GM21717 (cell line): ENCODE results near the gene SIDT1.

Experiments
- ATAC-seq: cut with Tn5 transposase; IDR thresholded peaks from one replicate; pipeline ENCODE4 v1.9.1; 2021; ENCODE audit warnings: mild to moderate bottlenecking, moderate library complexity; ENCODE audit not compliant: unreplicated experiment

Gene SIDT1

DNA sequence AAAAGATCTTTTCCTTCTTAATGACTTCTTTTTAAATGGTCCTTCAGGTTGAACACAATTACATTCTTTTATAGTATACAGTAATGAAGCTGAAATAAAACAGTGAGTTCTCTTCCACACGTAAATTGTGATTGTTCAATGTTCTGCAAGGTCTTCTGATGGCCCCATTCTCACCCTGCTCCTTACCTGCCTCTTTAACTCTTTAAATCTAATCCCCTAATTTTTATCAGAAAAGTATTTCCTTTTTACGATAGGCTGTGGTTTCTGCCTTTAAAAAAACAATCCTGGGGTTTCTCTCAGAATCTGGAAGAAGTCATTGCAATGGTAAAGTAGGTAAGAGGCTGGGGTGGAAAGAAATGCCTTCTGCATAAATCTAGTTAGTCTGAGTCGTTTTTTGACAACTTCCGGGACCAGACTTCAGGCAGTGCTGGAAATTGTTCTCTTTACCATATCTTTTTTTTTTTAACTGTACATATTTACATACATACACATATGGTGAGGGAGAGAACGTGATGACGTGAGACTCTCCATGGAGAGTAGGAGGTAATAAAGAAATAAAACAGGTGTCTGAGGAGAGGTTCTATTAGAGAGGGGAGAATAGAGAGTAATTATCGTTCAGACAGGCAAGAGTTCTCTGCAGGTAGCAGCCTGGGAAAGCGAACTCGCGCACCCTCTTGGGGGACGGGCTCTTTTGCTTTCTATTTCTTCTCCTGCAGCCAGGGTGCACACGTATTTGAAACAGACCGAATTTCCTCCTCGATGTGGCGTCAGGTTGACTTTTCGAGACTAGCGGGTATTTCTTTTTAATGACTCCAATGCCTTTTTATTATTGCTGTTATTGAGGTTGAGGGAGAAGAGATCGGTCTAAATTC lies at the start of gene SIDT1:
Gene SIDT1, plus strand, starts transcription at position 730 of the 872 bp plus-strand sequence. CDS start 467 bp downstream, outside the sequence.
- peak; percentile 71 for ATAC-seq

DNA sequence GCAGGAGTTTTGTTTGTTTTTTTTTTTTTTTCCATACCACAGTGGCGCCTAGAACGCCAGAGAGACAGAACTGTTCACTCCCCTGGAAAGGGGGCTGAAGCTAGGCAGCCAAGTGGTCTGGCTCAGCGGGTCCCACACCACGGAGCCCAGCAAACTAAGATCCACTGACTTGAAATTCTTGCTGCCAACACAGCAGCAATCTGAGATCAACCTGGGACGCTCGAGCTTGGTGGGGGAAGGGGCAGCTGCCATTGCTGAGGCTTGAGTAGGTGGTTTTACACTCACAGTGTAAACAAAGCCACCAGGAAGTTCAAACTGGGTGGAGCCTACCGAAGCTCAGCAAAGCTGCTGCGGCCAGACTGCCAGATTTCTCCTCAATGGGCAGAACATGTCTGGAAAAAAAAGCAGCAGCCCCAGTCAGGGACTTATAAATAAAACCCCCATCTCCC lies 47.2 kb upstream of the SIDT1 start:
- no peak for ATAC-seq

DNA sequence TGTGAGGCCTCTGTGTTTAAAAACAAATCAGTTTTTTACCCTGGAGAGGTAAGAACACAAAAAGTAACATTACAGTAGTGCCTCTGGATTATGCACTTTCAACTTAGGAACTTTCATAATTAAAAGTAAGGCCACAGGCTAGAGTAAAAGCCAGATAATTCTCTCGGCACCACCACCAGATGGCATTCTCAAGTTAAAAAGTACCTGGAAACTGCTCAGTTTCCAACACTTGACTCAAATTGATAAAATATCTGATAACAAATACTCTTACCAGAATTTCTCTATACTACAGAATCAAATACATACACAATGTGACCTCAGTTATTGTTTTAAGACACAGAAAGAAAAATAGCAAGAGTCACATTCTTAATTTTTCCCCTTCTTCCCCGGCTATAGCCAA lies 37.3 kb upstream of the SIDT1 start:
- no peak for ATAC-seq

DNA sequence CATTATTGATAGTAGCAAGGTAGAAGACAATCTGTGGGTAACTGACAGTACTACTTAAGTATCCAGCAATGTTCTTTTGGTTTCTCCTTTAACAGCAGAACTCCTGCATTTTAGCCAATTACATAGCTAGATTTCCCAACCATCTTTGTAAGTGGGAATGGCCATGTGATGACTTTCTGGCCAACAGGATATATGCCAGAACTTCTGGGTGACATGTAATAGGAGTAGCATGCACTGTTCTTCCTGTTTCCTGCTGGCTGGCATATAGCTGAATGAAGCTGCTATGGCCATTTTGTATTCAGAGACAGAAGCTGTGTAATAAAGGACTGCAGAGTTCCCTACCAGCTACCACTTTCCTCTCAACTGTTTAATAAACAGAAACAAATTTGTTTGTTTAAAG lies 35.4 kb upstream of the SIDT1 start:
- no peak for ATAC-seq

DNA sequence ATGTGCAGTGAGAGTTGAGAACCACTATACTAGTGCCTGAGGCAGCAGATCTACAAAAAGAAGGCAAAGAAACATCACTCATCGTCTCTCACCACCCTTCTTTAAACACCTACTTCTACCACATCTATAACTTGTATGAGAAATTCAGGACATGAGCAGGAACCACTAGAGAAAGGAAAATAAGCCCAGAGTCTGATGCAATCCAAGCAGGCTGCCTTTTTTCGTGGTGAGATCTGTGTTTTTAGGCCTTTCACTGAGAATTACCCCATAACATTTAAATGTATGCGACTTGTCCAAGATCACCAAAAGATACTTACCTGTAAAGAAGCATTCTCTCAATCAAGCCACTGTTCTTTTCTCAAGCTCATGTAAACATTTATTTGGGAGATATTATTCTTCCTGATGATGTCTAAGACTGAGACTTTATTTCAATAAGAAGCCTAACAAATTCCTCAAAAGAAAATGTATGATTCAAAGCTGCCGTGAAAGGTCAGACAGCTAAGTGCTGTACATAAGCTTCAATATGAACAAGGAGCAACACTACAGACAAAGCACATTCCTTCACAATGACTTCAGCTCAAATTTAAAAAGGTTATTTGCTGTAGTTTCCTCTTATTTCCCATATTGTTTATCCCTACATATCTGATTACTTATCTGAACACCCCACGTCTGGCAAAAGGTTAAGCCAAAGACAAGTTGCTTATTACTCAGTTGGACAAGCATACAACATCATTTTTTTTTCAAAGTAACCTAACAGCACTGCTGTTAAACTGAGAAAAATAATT lies 33.9 kb upstream of the SIDT1 start:
- no peak for ATAC-seq

DNA sequence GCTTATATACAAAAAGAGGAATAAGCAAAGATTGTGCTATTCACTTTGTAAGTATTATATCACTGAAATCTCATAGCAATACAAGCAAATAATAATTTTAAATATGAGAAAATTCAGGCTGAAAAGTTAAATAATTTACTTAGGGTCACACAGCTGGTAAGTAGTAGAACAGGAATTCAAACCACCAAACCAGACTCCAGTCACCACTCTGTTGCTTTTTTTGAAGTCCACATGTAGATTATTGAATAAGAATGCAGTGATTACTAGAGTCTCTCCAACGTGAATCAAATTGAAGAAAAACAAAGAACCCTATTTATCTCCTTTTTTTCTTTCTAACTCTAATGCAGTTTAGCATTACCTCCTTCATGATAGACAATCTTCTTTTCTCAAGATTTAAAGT lies 33.3 kb upstream of the SIDT1 start:
- no peak for ATAC-seq

- ATAC-seq, result no peak
These were observed 30.8 kb upstream of the SIDT1 start for GRCh38 chr3:113501597-113501996.

GRCh38 chr3:113505867-113506266 lies 26.5 kb upstream of the SIDT1 start:
- no peak for ATAC-seq

DNA sequence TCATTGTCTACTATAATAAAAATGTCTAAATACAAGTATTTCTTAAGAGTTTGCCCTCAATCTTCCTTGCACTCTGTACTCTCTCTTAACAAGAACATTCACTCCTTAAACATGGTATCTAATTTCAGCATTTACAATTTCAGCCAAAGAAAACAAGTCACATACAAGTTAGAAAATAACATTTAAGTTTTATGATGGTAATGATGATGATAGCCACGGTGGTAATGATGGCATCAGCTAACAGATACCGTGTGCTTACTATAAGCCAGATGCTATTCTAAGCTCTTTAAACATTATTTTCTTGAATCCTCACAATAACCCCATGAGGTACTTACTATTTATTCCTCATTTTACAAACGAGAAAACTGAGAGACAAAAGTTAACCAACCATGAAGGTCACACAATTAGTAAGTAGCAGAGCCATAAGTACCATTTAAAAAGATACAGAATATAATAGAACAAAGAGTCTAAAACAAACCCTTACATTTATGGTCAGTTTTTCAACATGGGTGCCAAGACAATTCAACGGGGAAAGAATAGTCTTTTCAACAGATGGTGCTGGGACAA lies 24.8 kb upstream of the SIDT1 start:
- ATAC-seq, result no peak

DNA sequence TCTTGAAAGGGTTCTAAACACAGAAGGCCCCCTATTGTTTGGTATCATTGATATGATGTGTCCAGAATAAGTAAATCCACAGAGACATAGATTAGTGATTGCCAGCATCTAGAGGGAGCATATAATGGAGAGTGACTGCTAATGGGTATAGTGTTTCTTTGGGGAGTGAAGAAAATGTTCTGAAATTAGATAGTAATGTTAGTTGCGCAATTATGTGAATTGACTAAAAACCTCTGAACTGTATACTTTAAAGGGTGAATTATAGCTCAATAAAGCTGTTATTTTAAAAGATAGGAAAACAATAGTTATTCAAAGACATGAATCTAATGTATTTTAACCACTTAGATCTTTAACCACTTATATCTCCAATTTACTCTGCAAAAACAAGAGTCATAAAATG lies 23.4 kb upstream of the SIDT1 start:
- no peak for ATAC-seq

DNA sequence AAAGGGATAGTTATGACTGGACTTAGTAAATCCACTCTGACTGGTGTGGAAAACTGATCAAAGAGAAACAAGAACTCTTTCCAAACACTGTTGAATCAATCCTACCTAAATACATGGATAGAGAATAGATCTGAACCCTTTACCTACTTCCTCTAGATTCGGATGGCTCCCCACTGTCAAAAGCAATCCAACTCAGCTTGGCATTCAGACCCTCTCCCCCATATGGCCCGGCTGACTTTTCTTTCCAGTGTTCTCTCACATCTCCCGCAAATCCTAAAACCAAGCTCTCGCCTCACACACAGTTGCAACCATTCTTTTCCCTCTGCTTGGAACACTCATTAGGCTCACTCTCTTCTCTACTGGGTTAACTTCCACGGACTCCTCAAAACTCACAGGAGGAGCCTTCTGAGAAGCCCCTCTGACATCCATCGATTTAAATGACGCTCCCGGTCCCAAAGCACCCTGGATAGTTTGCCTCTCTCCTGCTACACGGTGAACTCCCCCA lies 18.0 kb upstream of the SIDT1 start:
- ATAC-seq, result peak; percentile 2

DNA sequence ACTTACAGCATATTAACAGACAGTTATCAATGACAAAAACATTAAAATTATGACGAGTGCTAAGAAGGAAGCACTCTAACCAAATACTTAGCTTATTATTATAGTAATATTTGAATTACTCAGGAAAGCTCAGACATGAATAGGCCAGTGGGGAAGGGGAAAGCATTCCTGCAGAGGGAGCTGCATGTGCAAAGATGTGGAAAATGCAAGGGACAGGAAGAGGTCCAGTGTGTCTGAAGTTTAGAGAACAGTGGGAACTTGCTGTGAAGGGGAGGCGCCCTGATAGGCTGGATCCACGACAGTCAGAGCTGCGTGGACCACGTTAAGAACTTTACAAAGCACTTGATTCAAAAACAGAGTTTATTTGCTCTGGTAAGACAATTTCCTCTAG lies 16.2 kb upstream of the SIDT1 start:
- no peak for ATAC-seq

DNA sequence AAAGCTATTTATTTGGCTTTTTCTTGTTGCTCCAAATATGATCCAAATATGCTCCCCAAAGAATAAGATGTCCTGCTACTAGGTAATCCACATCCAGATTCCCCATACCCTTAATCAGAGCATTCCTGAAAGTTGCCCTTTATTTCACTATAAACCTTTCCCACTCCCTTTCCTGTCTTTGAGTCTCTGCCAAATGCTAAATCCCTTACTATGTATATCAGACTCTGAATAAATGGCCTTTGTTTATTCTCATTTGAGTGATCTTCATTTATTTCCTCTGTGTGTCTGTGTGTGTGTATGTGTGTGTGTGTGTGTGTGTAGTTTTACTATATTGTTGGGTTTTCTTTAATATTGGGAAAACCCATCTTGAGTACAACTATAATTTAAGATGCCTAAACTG lies 10.4 kb upstream of the SIDT1 start:
- no peak for ATAC-seq

GRCh38 chr3:113523241-113523640 lies 9.1 kb upstream of the SIDT1 start:
- ATAC-seq, result no peak

- peak; percentile 38 for ATAC-seq
These were observed 561 bp downstream of the SIDT1 start for GRCh38 chr3:113532698-113533533.

- ATAC-seq, result peak; percentile 30
These were observed 1.2 kb downstream of the SIDT1 start for GRCh38 chr3:113533534-113533892.

DNA sequence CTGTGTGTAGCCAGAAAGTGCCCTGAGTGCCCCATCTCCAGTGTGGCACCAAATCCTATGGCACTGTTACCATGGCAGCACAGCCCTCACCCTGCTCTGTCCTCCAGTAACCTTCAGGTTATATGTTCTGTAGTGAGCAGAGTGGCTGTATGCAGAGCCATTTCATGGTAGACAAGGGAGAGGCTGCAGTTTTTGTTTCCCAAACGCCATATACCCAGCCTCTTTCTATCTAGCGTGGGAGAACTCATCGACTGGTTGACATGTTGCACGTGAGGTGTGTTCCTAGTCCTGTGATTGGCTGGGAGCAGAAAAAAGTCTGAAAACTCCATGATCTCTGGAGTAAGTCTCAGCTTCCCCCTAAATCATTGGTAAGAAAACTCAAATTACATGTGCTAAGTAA lies 2.0 kb downstream of the SIDT1 start:
- no peak for ATAC-seq

DNA sequence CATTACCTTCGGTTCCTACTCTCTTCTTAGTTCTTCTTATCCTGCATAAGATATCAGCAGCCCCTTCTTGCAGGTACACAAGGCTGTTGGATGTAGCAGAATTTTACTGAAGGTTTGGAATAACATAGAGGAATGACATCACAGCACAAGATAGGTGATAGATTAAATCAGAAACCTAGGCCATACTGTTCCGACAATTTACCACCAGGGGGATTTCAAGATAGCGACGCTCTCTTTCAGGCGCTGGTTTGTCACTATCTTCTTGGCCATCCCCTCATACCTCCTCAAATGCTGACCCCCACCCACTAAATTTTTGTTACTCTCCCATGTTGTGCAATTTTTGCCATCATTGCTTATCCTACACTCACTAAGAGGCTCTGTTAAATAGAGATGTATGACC lies 3.5 kb downstream of the SIDT1 start:
- ATAC-seq, result no peak

DNA sequence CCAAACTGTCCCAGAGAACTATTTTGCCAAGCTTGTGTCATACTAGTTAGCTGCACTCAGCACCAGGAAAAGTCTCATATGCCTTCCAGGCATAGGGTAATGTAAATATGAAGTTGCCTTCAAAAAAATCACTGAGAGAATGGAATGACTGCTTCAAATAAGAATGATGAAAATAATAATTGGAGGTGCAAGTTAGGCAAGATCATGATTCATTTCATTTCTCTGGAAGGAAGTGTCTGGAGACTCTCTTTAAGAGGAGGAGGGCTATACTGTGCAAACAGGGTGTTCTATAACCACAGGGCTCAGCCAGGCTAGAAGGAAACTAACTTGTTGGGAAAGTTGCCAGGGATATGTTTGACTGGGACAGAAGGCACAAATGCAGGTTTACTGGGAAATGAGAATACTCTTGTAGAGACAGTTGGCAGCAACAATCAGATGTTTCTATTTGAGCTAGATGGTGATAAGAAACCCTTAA lies 4.3 kb downstream of the SIDT1 start:
- no peak for ATAC-seq

GRCh38 chr3:113537155-113537554 lies 4.8 kb downstream of the SIDT1 start:
- ATAC-seq, result no peak

- no peak for ATAC-seq
These were observed 9.2 kb downstream of the SIDT1 start for GRCh38 chr3:113541519-113541918.
